ENCODE data around the gene ARFGAP2.

ARFGAP2 gene

DNA sequence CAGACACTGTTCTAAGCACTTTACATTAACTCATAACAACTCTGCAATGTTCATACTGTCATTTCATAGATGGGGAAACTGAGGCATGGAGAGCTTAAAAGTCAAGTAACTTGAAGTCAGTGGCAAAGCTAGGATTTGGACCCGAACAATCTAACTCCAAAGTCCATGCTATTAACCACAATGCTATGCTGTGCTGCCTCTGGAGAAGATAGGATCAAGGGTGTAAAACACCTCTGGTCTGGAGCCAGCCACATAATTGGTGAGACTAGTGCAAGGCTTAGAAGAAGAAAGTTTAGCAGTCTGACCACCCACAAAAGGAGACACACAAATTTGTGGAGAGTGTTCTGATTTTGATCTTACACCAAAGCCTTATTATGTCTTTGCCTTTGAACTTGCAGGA is 43.7 kb downstream of the ARFGAP2 start:
- Histone ChIP-seq H3K79me2 (ENCODE audit: insufficient read depth, low read length) (no peaks in the 10 kb centered on the region), H3K4me2 (ENCODE audit: low read depth, low read length, poor library complexity, severe bottlenecking) (no peak overlapping the region), H4K20me1 (ENCODE audit: insufficient read depth, low read length, poor library complexity, severe bottlenecking) (no peaks in the 10 kb centered on the region), H3K4me1 (ENCODE audit: insufficient read depth, low read length, poor library complexity, severe bottlenecking) (no peaks in the 10 kb centered on the region), H3K9ac (ENCODE audit: low read depth, low read length, poor library complexity, severe bottlenecking) (no peak overlapping the region), H2AFZ (ENCODE audit: low read length) (no peak overlapping the region), H3K36me3 (ENCODE audit: insufficient read depth, low read length) (peaks cover 7% of the 10 kb centered on the region; the same call in 1 of the 2 replicates), H3K9me2 (replicated peaks; ENCODE audit: low read depth, low read length) (no peaks in the 10 kb centered on the region), H3K9me3 (ENCODE audit: insufficient read depth, low read depth, low read length) (no peaks in the 10 kb centered on the region), H3K27me3 (ENCODE audit: insufficient read depth, low read length, poor library complexity, severe bottlenecking) (no peaks in the 10 kb centered on the region), H3K4me3 (ENCODE audit: low read length, poor library complexity, severe bottlenecking) (no peak overlapping the region), H3F3A (ENCODE audit: low read depth) (no peaks in the 10 kb centered on the region)
- TF ChIP-seq EZH2phosphoT487 (IDR thresholded peaks at IDR 0.05; ENCODE audit: borderline replicate concordance) (no peak), CTCF (conservative IDR thresholded peaks at IDR 0.05; ENCODE audit: low read length) (no peak)

DNA sequence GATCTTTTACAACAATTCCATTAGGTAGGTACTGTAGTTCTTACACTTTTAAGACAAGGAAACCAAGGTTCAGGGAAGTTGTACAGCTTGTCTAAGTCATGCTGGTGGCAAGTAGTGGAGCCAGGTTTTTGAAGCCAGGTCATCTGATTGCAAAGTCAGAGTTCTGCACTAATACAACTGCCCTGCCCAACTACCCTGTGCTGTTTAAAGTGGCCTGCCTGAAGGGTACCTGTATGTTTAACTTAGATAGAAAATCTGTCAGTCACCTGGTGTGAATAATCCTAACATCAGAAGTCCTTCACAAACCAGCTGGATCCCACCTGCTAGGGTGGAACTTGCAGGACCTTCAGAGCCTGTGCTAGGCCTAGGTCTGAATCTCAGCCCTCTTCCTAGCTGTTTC is 44.2 kb downstream of the ARFGAP2 start:
- no peaks in the 10 kb centered on the region for H3K9me3 ChIP-seq (ENCODE audit: insufficient read depth, low read depth, low read length)
- H3K27me3 ChIP-seq (ENCODE audit: insufficient read depth, low read length, poor library complexity, severe bottlenecking), result no peaks in the 10 kb centered on the region
- no peak for TF ChIP-seq CTCF (conservative IDR thresholded peaks at IDR 0.05; ENCODE audit: low read length)
- TF ChIP-seq EZH2phosphoT487 (IDR thresholded peaks at IDR 0.05; ENCODE audit: borderline replicate concordance), result no peak
- H3K79me2 ChIP-seq (ENCODE audit: insufficient read depth, low read length), result no peaks in the 10 kb centered on the region
- H4K20me1 ChIP-seq (ENCODE audit: insufficient read depth, low read length, poor library complexity, severe bottlenecking), result no peaks in the 10 kb centered on the region
- H3K36me3 ChIP-seq (ENCODE audit: insufficient read depth, low read length), result peaks cover 2% of the 10 kb centered on the region; the same call in 1 of the 2 replicates
- H2AFZ ChIP-seq (ENCODE audit: low read length), result no peak overlapping the region
- no peak overlapping the region for H3K9ac ChIP-seq (ENCODE audit: low read depth, low read length, poor library complexity, severe bottlenecking)
- H3K4me1 ChIP-seq (ENCODE audit: insufficient read depth, low read length, poor library complexity, severe bottlenecking), result no peaks in the 10 kb centered on the region
- H3K9me2 ChIP-seq (replicated peaks; ENCODE audit: low read depth, low read length), result no peaks in the 10 kb centered on the region
- H3F3A ChIP-seq (ENCODE audit: low read depth), result no peaks in the 10 kb centered on the region
- H3K4me3 ChIP-seq (ENCODE audit: low read length, poor library complexity, severe bottlenecking), result no peak overlapping the region
- no peak overlapping the region for H3K4me2 ChIP-seq (ENCODE audit: low read depth, low read length, poor library complexity, severe bottlenecking)

GRCh38 chr11:47131136-47131535 is 45.5 kb downstream of the ARFGAP2 start:
- Histone ChIP-seq H3K79me2 (ENCODE audit: insufficient read depth, low read length) (no peaks in the 10 kb centered on the region), H3K9me3 (ENCODE audit: insufficient read depth, low read depth, low read length) (no peaks in the 10 kb centered on the region), H3F3A (ENCODE audit: low read depth) (no peaks in the 10 kb centered on the region), H4K20me1 (ENCODE audit: insufficient read depth, low read length, poor library complexity, severe bottlenecking) (no peaks in the 10 kb centered on the region), H3K36me3 (ENCODE audit: insufficient read depth, low read length) (no peaks in the 10 kb centered on the region), H3K27me3 (ENCODE audit: insufficient read depth, low read length, poor library complexity, severe bottlenecking) (no peaks in the 10 kb centered on the region), H3K4me3 (ENCODE audit: low read length, poor library complexity, severe bottlenecking) (no peak overlapping the region), H3K9ac (ENCODE audit: low read depth, low read length, poor library complexity, severe bottlenecking) (no peak overlapping the region), H3K4me2 (ENCODE audit: low read depth, low read length, poor library complexity, severe bottlenecking) (no peak overlapping the region), H3K9me2 (replicated peaks; ENCODE audit: low read depth, low read length) (no peaks in the 10 kb centered on the region), H3K4me1 (ENCODE audit: insufficient read depth, low read length, poor library complexity, severe bottlenecking) (no peaks in the 10 kb centered on the region), H2AFZ (ENCODE audit: low read length) (no peak overlapping the region)
- TF ChIP-seq EZH2phosphoT487 (IDR thresholded peaks at IDR 0.05; ENCODE audit: borderline replicate concordance) (no peak), CTCF (conservative IDR thresholded peaks at IDR 0.05; ENCODE audit: low read length) (no peak)

All from Loucy (cell line).